GM12874 (cell line): ENCODE measurements around the gene LRP8.

Experiments used
- CTCF ChIP-seq: IDR thresholded peaks from 2 replicates; pipeline ENCODE4 v1.5.1; 2011; ENCODE audit warnings: low read depth, mild to moderate bottlenecking, control low read depth, low read length, moderate library complexity; ENCODE audit not compliant: insufficient read depth

Gene LRP8

GRCh38 chr1:53321776-53322602 is 5.9 kb downstream of the LRP8 start:
- no peak for TF ChIP-seq CTCF

GRCh38 chr1:53321366-53321765 is 6.5 kb downstream of the LRP8 start:
- TF ChIP-seq CTCF = peak; percentile 41; the same call in 1 of the 2 replicates

GRCh38 chr1:53320646-53321045 is 7.2 kb downstream of the LRP8 start:
- TF ChIP-seq CTCF = no peak

- no peak for TF ChIP-seq CTCF
These were observed 8.4 kb downstream of the LRP8 start for GRCh38 chr1:53319296-53320101.

- no peak for TF ChIP-seq CTCF
These were observed 10.0 kb downstream of the LRP8 start for GRCh38 chr1:53317646-53318539.

- no peak for TF ChIP-seq CTCF
These were observed 10.9 kb downstream of the LRP8 start for GRCh38 chr1:53316766-53317581.
